DND-41 (cell line): ENCODE data around the gene SLC2A1.

Experiments
- ATAC-seq: fragments of 200-7000 bp; cut with Tn5 transposase; 3 replicates; pipeline ENCODE4 v1.9.1; 2021; ENCODE audit warnings: low read depth; ENCODE audit not compliant: insufficient read depth
- DNase-seq: peaks from one replicate; pipeline ENCODE4 v3.0.0-alpha.2; 2020
- H2AFZ ChIP-seq: 2 replicates; pipeline ENCODE4 v1.6.0; 2012; ENCODE audit warnings: low read depth, low read length
- H3K27ac ChIP-seq: 2 replicates; pipeline ENCODE4 v1.5.1; 2012; ENCODE audit warnings: low read length, inconsistent platforms
- H3K27me3 ChIP-seq: fragments of 200-600 bp; sonication (generic); 2 replicates; pipeline ENCODE4 v1.6.0; 2012; ENCODE audit warnings: low read length, mild to moderate bottlenecking, inconsistent platforms; ENCODE audit not compliant: insufficient read depth, poor library complexity
- H3K36me3 ChIP-seq: 2 replicates; pipeline ENCODE4 v1.5.1; 2012; ENCODE audit warnings: low read length, inconsistent platforms; ENCODE audit not compliant: insufficient read depth
- H3K4me1 ChIP-seq: 2 replicates; pipeline ENCODE4 v1.5.1; 2012; ENCODE audit warnings: mild to moderate bottlenecking, low read length; ENCODE audit not compliant: insufficient read depth
- H3K4me2 ChIP-seq: 2 replicates; pipeline ENCODE4 v1.6.0; 2012; ENCODE audit warnings: mild to moderate bottlenecking, moderate library complexity, low read length, inconsistent platforms; ENCODE audit not compliant: insufficient read depth
- H3K4me3 ChIP-seq, 2 experiments: fragments of 200-600 bp in 1 of 2; shearing (Covaris generic) in 1 of 2; 2 replicates each; pipeline ENCODE4 v1.5.1; 2012 to 2016; ENCODE audit warnings: inconsistent platforms in 2 of 2, low read length in 2 of 2, mild to moderate bottlenecking in 2 of 2, low read depth in 1 of 2, moderate library complexity in 1 of 2
- H3K79me2 ChIP-seq: 2 replicates; pipeline ENCODE4 v1.6.0; 2012; ENCODE audit warnings: low read length, inconsistent platforms; ENCODE audit not compliant: insufficient read depth
- H3K9ac ChIP-seq: 2 replicates; pipeline ENCODE4 v1.6.0; 2012; ENCODE audit warnings: low read depth, mild to moderate bottlenecking, inconsistent platforms, low read length, moderate library complexity
- H3K9me3 ChIP-seq: 2 replicates; pipeline ENCODE4 v1.5.1; 2012; ENCODE audit warnings: low read length, moderate library complexity, mild to moderate bottlenecking, inconsistent platforms; ENCODE audit not compliant: insufficient read depth, severe bottlenecking
- H4K20me1 ChIP-seq: 2 replicates; pipeline ENCODE4 v1.6.0; 2012; ENCODE audit warnings: low read length; ENCODE audit not compliant: insufficient read depth
- CTCF ChIP-seq: IDR thresholded peaks from 2 replicates; pipeline ENCODE4 v1.5.1; 2012; ENCODE audit warnings: borderline replicate concordance, low read length, moderate library complexity, mild to moderate bottlenecking; ENCODE audit not compliant: poor library complexity, severe bottlenecking; ENCODE audit errors: extremely low read depth
- EZH2 ChIP-seq: IDR thresholded peaks from 3 replicates; pipeline ENCODE4 v1.6.1; 2012; ENCODE audit warnings: borderline replicate concordance, low read depth, mild to moderate bottlenecking, moderate library complexity, low read length, inconsistent platforms; ENCODE audit not compliant: severe bottlenecking

Gene SLC2A1

GRCh38 chr1:42951588-42951987, 7.1 kb downstream of the SLC2A1 start:
- no peak for ATAC-seq
- Histone ChIP-seq H3K4me3 (no peak overlapping the region), H3K4me1 (peaks cover 41% of the 10 kb centered on the region), H2AFZ (no peak overlapping the region), H3K27ac (no peak overlapping the region), H3K9ac (no peak overlapping the region), H4K20me1 (peaks cover 93% of the 10 kb centered on the region), H3K27me3 (no peaks in the 10 kb centered on the region), H3K79me2 (peaks cover 97% of the 10 kb centered on the region), H3K9me3 (no peaks in the 10 kb centered on the region), H3K36me3 (peaks cover 84% of the 10 kb centered on the region), H3K4me2 (no peak overlapping the region)
- no peak for DNase-seq
- no peak for TF ChIP-seq EZH2
- TF ChIP-seq CTCF, result no peak

- Histone ChIP-seq H3K27me3 (no peaks in the 10 kb centered on the region), H4K20me1 (peaks cover 93% of the 10 kb centered on the region), H3K36me3 (peaks cover 82% of the 10 kb centered on the region), H3K27ac (no peak overlapping the region), H3K9me3 (no peaks in the 10 kb centered on the region), H2AFZ (no peak overlapping the region), H3K4me1 (peaks cover 27% of the 10 kb centered on the region), H3K9ac (no peak overlapping the region), H3K4me2 (no peak overlapping the region), H3K4me3 (no peak overlapping the region), H3K79me2 (peaks cover 97% of the 10 kb centered on the region)
- no peak for ATAC-seq
- TF ChIP-seq EZH2 (no peak), CTCF (no peak)
- no peak for DNase-seq
Observed at GRCh38 chr1:42950116-42950481, 8.6 kb downstream of the SLC2A1 start.

- Histone ChIP-seq H3K79me2 (peaks cover 97% of the 10 kb centered on the region), H3K4me3 (no peak overlapping the region), H2AFZ (no peak overlapping the region), H4K20me1 (peaks cover 93% of the 10 kb centered on the region), H3K27ac (no peak overlapping the region), H3K9ac (no peak overlapping the region), H3K4me1 (peaks cover 21% of the 10 kb centered on the region), H3K27me3 (no peaks in the 10 kb centered on the region), H3K9me3 (no peaks in the 10 kb centered on the region), H3K4me2 (no peak overlapping the region), H3K36me3 (peaks cover 82% of the 10 kb centered on the region)
- TF ChIP-seq CTCF, result no peak
- TF ChIP-seq EZH2, result no peak
- ATAC-seq, result no peak
- DNase-seq, result no peak
Observed at GRCh38 chr1:42949312-42950115, 9.2 kb downstream of the SLC2A1 start.
